GM12878 (cell line): Measurements from ENCODE around the gene PCDHB3. TPM values are rescaled to one million over a fixed set of nuclear protein-coding genes. Genes with fewer than 3 reads are reported as not detected.
"Not testable (repeated sequence)": the region's sequence is repeated elsewhere in the genome, so short reads cannot be mapped to it uniquely, and the experiment has no call there.

ENCODE experiments used
- ATAC-seq: fragments of 200-7000 bp; cut with Tn5 transposase; 3 replicates; pipeline ENCODE4 v1.9.1; 2020; ENCODE audit warnings: mild to moderate bottlenecking, moderate library complexity
- BruUV-seq: library from RNA; stranded (reverse); fragments of 400-500 nt; replicated peaks from 2 replicates; lab custom pipeline; 2021; lab: Mats Ljungman, UMichigan
- CTCF ChIA-PET: fragments of 300-600 bp; sonication (Branson Sonifier 250); formaldehyde crosslinking; extraction: SDS; loops from one replicate; lab custom pipeline; 2021; ENCODE audit warnings: inconsistent platforms; lab: Yijun Ruan, JAX
- POLR2A ChIA-PET: fragments of 350-600 bp; formaldehyde crosslinking; extraction: SDS; loops from one replicate; lab custom pipeline; 2021; ENCODE audit warnings: inconsistent platforms; lab: Charles Lee
- RAD21 ChIA-PET: fragments of 300-600 bp; sonication (Branson Sonifier 250); formaldehyde crosslinking; loops from one replicate; lab custom pipeline; 2023; ENCODE audit warnings: antibody characterized with exemption; ENCODE audit not compliant: unreplicated experiment; lab: Charles Lee
- SMC1A ChIA-PET: fragments of 300-600 bp; sonication (Branson Sonifier 250); formaldehyde crosslinking; loops from one replicate; lab custom pipeline; 2023; ENCODE audit not compliant: unreplicated experiment, uncharacterized antibody; lab: Charles Lee
- DNase-seq: peaks from one replicate; pipeline ENCODE4 v3.0.0-alpha.2; 2011; ENCODE audit warnings: low read depth, low spot score
- FAIRE-seq: peaks from 3 replicates; lab custom pipeline; 2011; peaks lifted over from hg19 to GRCh38; lab: Jason Lieb, UNC
- H2AFZ ChIP-seq: 2 replicates; pipeline ENCODE4 v1.6.0; 2011; ENCODE audit warnings: low read depth, low read length, control low read depth; ENCODE audit not compliant: control insufficient read depth
- H3K27ac ChIP-seq: 2 replicates; pipeline ENCODE4 v1.5.1; 2011; ENCODE audit warnings: control low read depth; ENCODE audit not compliant: control insufficient read depth, insufficient read depth
- H3K27me3 ChIP-seq, 2 experiments: replicated peaks in 1 of 2; 2 replicates each; pipeline versions ENCODE4 v1.6.0 to v1.6.1; 2011; ENCODE audit warnings: low read length in 1 of 2; ENCODE audit not compliant: control insufficient read depth in 2 of 2, insufficient read depth in 2 of 2
- H3K36me3 ChIP-seq, 2 experiments: 2 replicates each; pipeline ENCODE4 v1.5.1; 2011; ENCODE audit warnings: low read length in 1 of 2; ENCODE audit not compliant: control insufficient read depth in 2 of 2, insufficient read depth in 2 of 2
- H3K4me1 ChIP-seq: 2 replicates; pipeline ENCODE4 v1.6.1; 2011; ENCODE audit warnings: mild to moderate bottlenecking, low read length, moderate library complexity, mixed read lengths; ENCODE audit not compliant: control insufficient read depth, insufficient read depth
- H3K4me2 ChIP-seq: 2 replicates; pipeline ENCODE4 v1.6.0; 2011; ENCODE audit warnings: control low read depth; ENCODE audit not compliant: control insufficient read depth, insufficient read depth
- H3K4me3 ChIP-seq: fragments of 200-600 bp; sonication (generic); 2 replicates; pipeline ENCODE4 v1.5.1; 2016
- H3K79me2 ChIP-seq: 2 replicates; pipeline ENCODE4 v1.6.0; 2011; ENCODE audit warnings: low read length; ENCODE audit not compliant: control insufficient read depth, insufficient read depth
- H3K9ac ChIP-seq: 2 replicates; pipeline ENCODE4 v1.8.0; 2011; ENCODE audit warnings: low read length, control low read depth, mixed read lengths; ENCODE audit not compliant: control insufficient read depth, insufficient read depth
- H3K9me3 ChIP-seq: replicated peaks from 3 replicates; pipeline ENCODE4 v1.5.1; 2011; ENCODE audit warnings: mild to moderate bottlenecking, low read length; ENCODE audit not compliant: control insufficient read depth, insufficient read depth
- H4K20me1 ChIP-seq: 2 replicates; pipeline ENCODE4 v1.6.0; 2011; ENCODE audit not compliant: control insufficient read depth, insufficient read depth
- WGBS: methylation state at CpG from one replicate; pipeline ENCODE4 v1.1.6; 2016; ENCODE audit warnings: low lambda C conversion rate; ENCODE audit not compliant: insufficient replicate concordance, insufficient coverage; ENCODE audit errors: missing lambda C conversion rate; 5-methylcytosine and 5-hydroxymethylcytosine counted together
- in situ Hi-C: fragments of 300-500 bp; cut with MboI; formaldehyde crosslinking; loops from 9 replicates; pipeline ENCODE4 v1.14.3; 2018; ENCODE audit warnings: mixed read lengths
- intact Hi-C: fragments of 100-400 bp; cut with micrococcal nuclease; formaldehyde crosslinking; loops from one replicate; pipeline ENCODE4 v1.14.2; 2022; ENCODE audit not compliant: unreplicated experiment
- polyA plus RNA-seq, 11 experiments: library from polyadenylated mRNA; depleted of rRNA in 4 of 11; unstranded in 6 of 11; stranded (reverse) in 5 of 11; fragments of >200 nt; fragmentation: Nextera tagmentation in 4 of 11; fragmentation: Illumina TruSeq in 1 of 11; extraction: Ambion mirVana in 4 of 11; extraction: Trizol in 1 of 11; gene quantifications; 1 replicate in 1 of 11; 2 replicates in 10 of 11; pipeline versions ENCODE4 v1.2.1 to v1.2.3, GENCODE V29; 2011 to 2016; ENCODE audit warnings: inconsistent platforms in 2 of 11, missing spikeins in 2 of 11, low read depth in 1 of 11
- total RNA-seq, 4 experiments: library from RNA; depleted of rRNA in 3 of 4; stranded (reverse); fragments of >200 nt in 3 of 4; fragmentation: Illumina TruSeq in 1 of 4; extraction: Trizol in 1 of 4; gene quantifications; 2 replicates each; pipeline versions ENCODE4 v1.2.1 to v1.2.3, GENCODE V29; 2013 to 2021

PCDHB3 gene
- total and polyA plus RNA-seq, 10 of the 15 experiments (the other 5 are each of a cell fraction or from before 2014, with no cell fraction given), result not detected

- H3K27me3 ChIP-seq, H3K4me3 ChIP-seq, BruUV-seq, H3K4me1 ChIP-seq, H3K36me3 ChIP-seq, H3K4me2 ChIP-seq, H3K9me3 ChIP-seq, H4K20me1 ChIP-seq, H3K9ac ChIP-seq, H3K27ac ChIP-seq, H3K79me2 ChIP-seq, H2AFZ ChIP-seq, intact Hi-C loops, FAIRE-seq, RAD21 ChIA-PET, ATAC-seq, in situ Hi-C loops, DNase-seq, SMC1A ChIA-PET, CTCF ChIA-PET, POLR2A ChIA-PET: not testable (repeated sequence)
- 89% methylated on average over 14 of the region's 41 CpGs for WGBS
Observed at GRCh38 chr5:141151632-141152031, 51.4 kb downstream of the PCDHB3 start.

- CTCF ChIA-PET, result interaction anchor here (1.1 kb wide), 1 partner anchor 323 kb away, joined by 3 read pairs; the partner anchor contains the start of gene PCDHGC3
- FAIRE-seq, in situ Hi-C loops: not testable (repeated sequence)
Observed at GRCh38 chr5:141152096-141152495, 51.8 kb downstream of the PCDHB3 start.

More at GRCh38 chr5:141152096-141152495, 51.8 kb downstream of the PCDHB3 start:
- DNase-seq, H3K9me3 ChIP-seq, H3K4me3 ChIP-seq, intact Hi-C loops, RAD21 ChIA-PET, ATAC-seq, H3K36me3 ChIP-seq, H3K79me2 ChIP-seq, H2AFZ ChIP-seq, H3K9ac ChIP-seq, H3K4me2 ChIP-seq, H4K20me1 ChIP-seq, H3K4me1 ChIP-seq, POLR2A ChIA-PET, SMC1A ChIA-PET, H3K27ac ChIP-seq, BruUV-seq, H3K27me3 ChIP-seq: not testable (repeated sequence)
- 66% methylated on average over 28 of the region's 36 CpGs for WGBS

Other genes starting within 250 kb of the PCDHB3 start
Only the 7 nearest of the 27 such genes appear.
- gene PCDHB1, start 49.1 kb upstream of the PCDHB3 start, total RNA-seq (2014; rRNA removed), result not detected in 2 replicates
- gene PCDHB1, start 49.1 kb upstream of the PCDHB3 start, total RNA-seq (2014; rRNA removed; fragmentation: Illumina TruSeq; extraction: Trizol), result not detected in 2 replicates
- not detected in 2 replicates for gene PCDHB1, start 49.1 kb upstream of the PCDHB3 start, total RNA-seq (2021)
- gene PCDHB1, start 49.1 kb upstream of the PCDHB3 start, polyA plus RNA-seq (2011; rRNA removed), result not detected in 2 replicates
- gene PCDHB1, start 49.1 kb upstream of the PCDHB3 start, polyA plus RNA-seq (2014; fragmentation: Illumina TruSeq; extraction: Trizol), result not detected in 2 replicates
- not detected for gene PCDHB1, start 49.1 kb upstream of the PCDHB3 start, polyA plus RNA-seq (2014; fragmentation: Nextera tagmentation; extraction: Ambion mirVana)
- gene PCDHB1, start 49.1 kb upstream of the PCDHB3 start, polyA plus RNA-seq (2014; rRNA removed), result not detected in 2 replicates
- gene PCDHB1, start 49.1 kb upstream of the PCDHB3 start, polyA plus RNA-seq (2016; fragmentation: Nextera tagmentation; extraction: Ambion mirVana), result not detected
- 0.17 TPM in 1 of 2 replicates, not detected in the other for gene PCDHB2, start 5.9 kb upstream of the PCDHB3 start, total RNA-seq (2014; rRNA removed)
- not detected in 2 replicates for gene PCDHB2, start 5.9 kb upstream of the PCDHB3 start, total RNA-seq (2014; rRNA removed; fragmentation: Illumina TruSeq; extraction: Trizol)
- gene PCDHB2, start 5.9 kb upstream of the PCDHB3 start, total RNA-seq (2021), result 0.13 TPM in 1 of 2 replicates, not detected in the other
- 0.11 TPM in 1 of 2 replicates, not detected in the other for gene PCDHB2, start 5.9 kb upstream of the PCDHB3 start, polyA plus RNA-seq (2011; rRNA removed)
- not detected in 2 replicates for gene PCDHB2, start 5.9 kb upstream of the PCDHB3 start, polyA plus RNA-seq (2014; fragmentation: Illumina TruSeq; extraction: Trizol)
- not detected for gene PCDHB2, start 5.9 kb upstream of the PCDHB3 start, polyA plus RNA-seq (2014; fragmentation: Nextera tagmentation; extraction: Ambion mirVana)
- 0.04 TPM in 1 of 2 replicates, not detected in the other for gene PCDHB2, start 5.9 kb upstream of the PCDHB3 start, polyA plus RNA-seq (2014; rRNA removed)
- under 1 TPM in 1 of 2 experiments, not detected in 1; 0.08 TPM for gene PCDHB2, start 5.9 kb upstream of the PCDHB3 start, polyA plus RNA-seq (2016; fragmentation: Nextera tagmentation; extraction: Ambion mirVana)
- not detected in 2 replicates for gene PCDHB4, start 21.3 kb downstream of the PCDHB3 start, total RNA-seq (2014; rRNA removed)
- gene PCDHB4, start 21.3 kb downstream of the PCDHB3 start, total RNA-seq (2014; rRNA removed; fragmentation: Illumina TruSeq; extraction: Trizol), result not detected in 2 replicates
- not detected in 2 replicates for gene PCDHB4, start 21.3 kb downstream of the PCDHB3 start, total RNA-seq (2021)
- gene PCDHB4, start 21.3 kb downstream of the PCDHB3 start, polyA plus RNA-seq (2011; rRNA removed), result not detected in 2 replicates
- gene PCDHB4, start 21.3 kb downstream of the PCDHB3 start, polyA plus RNA-seq (2014; fragmentation: Illumina TruSeq; extraction: Trizol), result not detected in 2 replicates
- gene PCDHB4, start 21.3 kb downstream of the PCDHB3 start, polyA plus RNA-seq (2014; fragmentation: Nextera tagmentation; extraction: Ambion mirVana), result not detected
- gene PCDHB4, start 21.3 kb downstream of the PCDHB3 start, polyA plus RNA-seq (2014; rRNA removed), result not detected in 2 replicates
- gene PCDHB4, start 21.3 kb downstream of the PCDHB3 start, polyA plus RNA-seq (2016; fragmentation: Nextera tagmentation; extraction: Ambion mirVana), result not detected
- gene PCDHB5, start 34.7 kb downstream of the PCDHB3 start, total RNA-seq (2014; rRNA removed), result not detected in 2 replicates
- gene PCDHB5, start 34.7 kb downstream of the PCDHB3 start, total RNA-seq (2014; rRNA removed; fragmentation: Illumina TruSeq; extraction: Trizol), result not detected in 2 replicates
- not detected in 2 replicates for gene PCDHB5, start 34.7 kb downstream of the PCDHB3 start, total RNA-seq (2021)
- 0.03 TPM in 1 of 2 replicates, not detected in the other for gene PCDHB5, start 34.7 kb downstream of the PCDHB3 start, polyA plus RNA-seq (2011; rRNA removed)
- not detected in 2 replicates for gene PCDHB5, start 34.7 kb downstream of the PCDHB3 start, polyA plus RNA-seq (2014; fragmentation: Illumina TruSeq; extraction: Trizol)
- not detected for gene PCDHB5, start 34.7 kb downstream of the PCDHB3 start, polyA plus RNA-seq (2014; fragmentation: Nextera tagmentation; extraction: Ambion mirVana)
- not detected in 2 replicates for gene PCDHB5, start 34.7 kb downstream of the PCDHB3 start, polyA plus RNA-seq (2014; rRNA removed)
- under 1 TPM in 1 of 2 experiments, not detected in 1; 0.09 TPM for gene PCDHB5, start 34.7 kb downstream of the PCDHB3 start, polyA plus RNA-seq (2016; fragmentation: Nextera tagmentation; extraction: Ambion mirVana)
- gene PCDHB6, start 49.6 kb downstream of the PCDHB3 start, total RNA-seq (2014; rRNA removed), result not detected in 2 replicates
- not detected in 2 replicates for gene PCDHB6, start 49.6 kb downstream of the PCDHB3 start, total RNA-seq (2014; rRNA removed; fragmentation: Illumina TruSeq; extraction: Trizol)
- gene PCDHB6, start 49.6 kb downstream of the PCDHB3 start, total RNA-seq (2021), result not detected in 2 replicates
- 0.03 TPM in 1 of 2 replicates, not detected in the other for gene PCDHB6, start 49.6 kb downstream of the PCDHB3 start, polyA plus RNA-seq (2011; rRNA removed)
- gene PCDHB6, start 49.6 kb downstream of the PCDHB3 start, polyA plus RNA-seq (2014; fragmentation: Illumina TruSeq; extraction: Trizol), result not detected in 2 replicates
- not detected for gene PCDHB6, start 49.6 kb downstream of the PCDHB3 start, polyA plus RNA-seq (2014; fragmentation: Nextera tagmentation; extraction: Ambion mirVana)
- not detected in 2 replicates for gene PCDHB6, start 49.6 kb downstream of the PCDHB3 start, polyA plus RNA-seq (2014; rRNA removed)
- gene PCDHB6, start 49.6 kb downstream of the PCDHB3 start, polyA plus RNA-seq (2016; fragmentation: Nextera tagmentation; extraction: Ambion mirVana), result not detected
- gene PCDHB7, start 72.2 kb downstream of the PCDHB3 start, total RNA-seq (2014; rRNA removed), result not detected in 2 replicates
- gene PCDHB7, start 72.2 kb downstream of the PCDHB3 start, total RNA-seq (2014; rRNA removed; fragmentation: Illumina TruSeq; extraction: Trizol), result not detected in 2 replicates
- gene PCDHB7, start 72.2 kb downstream of the PCDHB3 start, total RNA-seq (2021), result not detected in 2 replicates
- gene PCDHB7, start 72.2 kb downstream of the PCDHB3 start, polyA plus RNA-seq (2011; rRNA removed), result not detected in 2 replicates
- not detected in 2 replicates for gene PCDHB7, start 72.2 kb downstream of the PCDHB3 start, polyA plus RNA-seq (2014; fragmentation: Illumina TruSeq; extraction: Trizol)
- gene PCDHB7, start 72.2 kb downstream of the PCDHB3 start, polyA plus RNA-seq (2014; fragmentation: Nextera tagmentation; extraction: Ambion mirVana), result not detected
- not detected in 2 replicates for gene PCDHB7, start 72.2 kb downstream of the PCDHB3 start, polyA plus RNA-seq (2014; rRNA removed)
- gene PCDHB7, start 72.2 kb downstream of the PCDHB3 start, polyA plus RNA-seq (2016; fragmentation: Nextera tagmentation; extraction: Ambion mirVana), result not detected
- gene PCDHB8, start 77.3 kb downstream of the PCDHB3 start, total RNA-seq (2014; rRNA removed), result not detected in 2 replicates
- not detected in 2 replicates for gene PCDHB8, start 77.3 kb downstream of the PCDHB3 start, total RNA-seq (2014; rRNA removed; fragmentation: Illumina TruSeq; extraction: Trizol)
- gene PCDHB8, start 77.3 kb downstream of the PCDHB3 start, total RNA-seq (2021), result not detected in 2 replicates
- not detected in 2 replicates for gene PCDHB8, start 77.3 kb downstream of the PCDHB3 start, polyA plus RNA-seq (2011; rRNA removed)
- not detected in 2 replicates for gene PCDHB8, start 77.3 kb downstream of the PCDHB3 start, polyA plus RNA-seq (2014; fragmentation: Illumina TruSeq; extraction: Trizol)
- gene PCDHB8, start 77.3 kb downstream of the PCDHB3 start, polyA plus RNA-seq (2014; fragmentation: Nextera tagmentation; extraction: Ambion mirVana), result not detected
- gene PCDHB8, start 77.3 kb downstream of the PCDHB3 start, polyA plus RNA-seq (2014; rRNA removed), result not detected in 2 replicates
- gene PCDHB8, start 77.3 kb downstream of the PCDHB3 start, polyA plus RNA-seq (2016; fragmentation: Nextera tagmentation; extraction: Ambion mirVana), result not detected